Measurements from ENCODE around the gene PIP5K1C.

PIP5K1C gene

GRCh38 chr19:3646336-3647092 lies 53.8 kb downstream of the PIP5K1C start:
- no peak for DNase-seq (ENCODE audit: low read depth in 2 of 3, low spot score in 2 of 3)

- DNase-seq (ENCODE audit: low read depth in 2 of 3, low spot score in 2 of 3) = no peak
These were observed 54.5 kb downstream of the PIP5K1C start for GRCh38 chr19:3645726-3646125.

- DNase-seq (ENCODE audit: low read depth in 2 of 3, low spot score in 2 of 3) = no peak
These were observed 55.2 kb downstream of the PIP5K1C start for GRCh38 chr19:3645067-3645396.

- DNase-seq (ENCODE audit: low read depth in 2 of 3, low spot score in 2 of 3) = no peak
These were observed 55.8 kb downstream of the PIP5K1C start for GRCh38 chr19:3644351-3645066.

GRCh38 chr19:3643674-3644313 lies 56.5 kb downstream of the PIP5K1C start:
- no peak for DNase-seq (ENCODE audit: low read depth in 2 of 3, low spot score in 2 of 3)

GRCh38 chr19:3642987-3643673 lies 57.1 kb downstream of the PIP5K1C start:
- DNase-seq (ENCODE audit: low read depth in 2 of 3, low spot score in 2 of 3) = no peak

GRCh38 chr19:3642296-3642695 lies 58.0 kb downstream of the PIP5K1C start:
- DNase-seq (ENCODE audit: low read depth in 2 of 3, low spot score in 2 of 3) = no peak

- DNase-seq (ENCODE audit: low read depth in 2 of 3, low spot score in 2 of 3) = no peak
These were observed 58.6 kb downstream of the PIP5K1C start for GRCh38 chr19:3641515-3642269.

- DNase-seq (ENCODE audit: low read depth in 2 of 3, low spot score in 2 of 3) = no peak
These were observed 60.8 kb downstream of the PIP5K1C start for GRCh38 chr19:3639479-3639878.

- DNase-seq (ENCODE audit: low read depth in 2 of 3, low spot score in 2 of 3) = no peak
These were observed 61.8 kb downstream of the PIP5K1C start for GRCh38 chr19:3638208-3639193.

GRCh38 chr19:3637621-3638020 lies 62.6 kb downstream of the PIP5K1C start:
- DNase-seq (ENCODE audit: low read depth in 2 of 3, low spot score in 2 of 3) = no peak

GRCh38 chr19:3636962-3637361 lies 63.3 kb downstream of the PIP5K1C start:
- no peak for DNase-seq (ENCODE audit: low read depth in 2 of 3, low spot score in 2 of 3)

- DNase-seq (ENCODE audit: low read depth in 2 of 3, low spot score in 2 of 3) = no peak
These were observed 63.8 kb downstream of the PIP5K1C start for GRCh38 chr19:3636506-3636905.

GRCh38 chr19:3634496-3635045 lies 65.7 kb downstream of the PIP5K1C start:
- no peak for DNase-seq (ENCODE audit: low read depth in 2 of 3, low spot score in 2 of 3)

GRCh38 chr19:3633559-3633988 lies 66.7 kb downstream of the PIP5K1C start:
- no peak for DNase-seq (ENCODE audit: low read depth in 2 of 3, low spot score in 2 of 3)

- no peak for DNase-seq (ENCODE audit: low read depth in 2 of 3, low spot score in 2 of 3)
These were observed 67.3 kb downstream of the PIP5K1C start for GRCh38 chr19:3632739-3633558.

- no peak for DNase-seq (ENCODE audit: low read depth in 2 of 3, low spot score in 2 of 3)
These were observed 68.2 kb downstream of the PIP5K1C start for GRCh38 chr19:3632098-3632497.

GRCh38 chr19:3631053-3631861 lies 69.0 kb downstream of the PIP5K1C start:
- DNase-seq (ENCODE audit: low read depth in 2 of 3, low spot score in 2 of 3) = no peak
